Neural cell (in vitro differentiated cells): ENCODE results near the gene JMJD8. TPM values are rescaled to one million over a fixed set of nuclear protein-coding genes. Genes with fewer than 3 reads are reported as not detected.

ENCODE experiments used
- H2AFZ ChIP-seq: fragments of 200-600, 300-800 bp; sonication (generic), shearing (Covaris generic); 2 replicates; pipeline ENCODE4 v1.6.0; 2014; ENCODE audit warnings: low read depth, mild to moderate bottlenecking, antibody characterized with exemption, low read length, moderate library complexity
- H3F3A ChIP-seq: fragments of 200-600 bp; shearing (Covaris generic); 2 replicates; pipeline ENCODE4 v1.6.1; 2016; ENCODE audit warnings: mild to moderate bottlenecking, moderate library complexity, mixed read lengths, antibody characterized with exemption, low read length; ENCODE audit not compliant: insufficient read depth, poor library complexity, severe bottlenecking
- H3K27ac ChIP-seq: fragments of 200-600, 300-800 bp; sonication (generic), shearing (Covaris generic); 2 replicates; pipeline ENCODE4 v1.5.1; 2014; ENCODE audit warnings: mild to moderate bottlenecking, low read length, moderate library complexity
- H3K27me3 ChIP-seq: fragments of 300-800, 200-600 bp; sonication (generic), shearing (Covaris generic); 2 replicates; pipeline ENCODE4 v1.6.0; 2014; ENCODE audit warnings: mild to moderate bottlenecking, low read depth, low read length, moderate library complexity; ENCODE audit not compliant: insufficient read depth
- H3K36me3 ChIP-seq: fragments of 300-800, 200-600 bp; sonication (generic), shearing (Covaris generic); 2 replicates; pipeline ENCODE4 v1.5.1; 2014; ENCODE audit warnings: mild to moderate bottlenecking, antibody characterized with exemption, low read length, moderate library complexity; ENCODE audit not compliant: insufficient read depth
- H3K4me2 ChIP-seq: fragments of 300-800, 200-600 bp; sonication (generic), shearing (Covaris generic); 2 replicates; pipeline ENCODE4 v1.6.0; 2014; ENCODE audit warnings: mild to moderate bottlenecking, low read length
- H3K4me3 ChIP-seq: fragments of 300-800, 200-600 bp; sonication (generic), shearing (Covaris generic); 2 replicates; pipeline ENCODE4 v1.5.1; 2014; ENCODE audit warnings: mild to moderate bottlenecking, low read length, moderate library complexity
- H3K79me2 ChIP-seq: fragments of 200-600 bp; shearing (Covaris generic); replicated peaks from 2 replicates; pipeline ENCODE4 v1.6.0; 2014; ENCODE audit warnings: mild to moderate bottlenecking, low read length, moderate library complexity; ENCODE audit not compliant: insufficient read depth
- H3K9ac ChIP-seq: fragments of 300-800, 200-600 bp; sonication (generic), shearing (Covaris generic); 2 replicates; pipeline ENCODE4 v1.6.1; 2016; ENCODE audit warnings: mild to moderate bottlenecking, low read length, mixed read lengths
- H3K9me2 ChIP-seq: fragments of 200-600 bp; shearing (Covaris generic); 2 replicates; pipeline ENCODE4 v1.6.1; 2016; ENCODE audit warnings: mild to moderate bottlenecking, low read length, mixed read lengths; ENCODE audit not compliant: insufficient read depth
- H3K9me3 ChIP-seq: fragments of 200-600, 300-800 bp; sonication (generic), shearing (Covaris generic); 2 replicates; pipeline ENCODE4 v1.6.1; 2016; ENCODE audit warnings: mild to moderate bottlenecking, mixed run types, low read length, moderate library complexity, mixed read lengths
- H4K20me1 ChIP-seq: fragments of 200-600 bp; shearing (Covaris generic); 2 replicates; pipeline ENCODE4 v1.6.1; 2016; ENCODE audit warnings: mild to moderate bottlenecking, mixed run types; ENCODE audit not compliant: insufficient read depth
- EP300 ChIP-seq: fragments of 450-650 bp; conservative IDR thresholded peaks from 2 replicates; pipeline ENCODE4 v1.6.1; 2014; ENCODE audit warnings: antibody characterized with exemption, mild to moderate bottlenecking, moderate library complexity; ENCODE audit not compliant: poor library complexity, severe bottlenecking
- EZH2 ChIP-seq: fragments of 200-600, 300-800 bp; shearing (Covaris generic), sonication (generic); IDR thresholded peaks from 2 replicates; pipeline ENCODE4 v1.6.1; 2014; ENCODE audit warnings: antibody characterized with exemption, low read length, borderline replicate concordance, mild to moderate bottlenecking; ENCODE audit not compliant: insufficient read depth, poor library complexity, severe bottlenecking
- MXI1 ChIP-seq: fragments of 450-650 bp; conservative IDR thresholded peaks from 2 replicates; pipeline ENCODE4 v1.6.1; 2014; ENCODE audit warnings: antibody characterized with exemption, mild to moderate bottlenecking; ENCODE audit not compliant: poor library complexity, severe bottlenecking
- POLR2AphosphoS5 ChIP-seq: IDR thresholded peaks from 2 replicates; pipeline ENCODE4 v1.6.1; 2012
- REST ChIP-seq: IDR thresholded peaks from 2 replicates; pipeline ENCODE4 v1.6.1; 2012; ENCODE audit warnings: borderline replicate concordance
- SMC3 ChIP-seq: fragments of 450-650 bp; conservative IDR thresholded peaks from 2 replicates; pipeline ENCODE4 v1.6.1; 2014; ENCODE audit warnings: antibody characterized with exemption, mild to moderate bottlenecking, moderate library complexity; ENCODE audit not compliant: poor library complexity
- TAF1 ChIP-seq: IDR thresholded peaks from 2 replicates; pipeline ENCODE4 v1.6.1; 2012; ENCODE audit warnings: low read depth
- polyA plus RNA-seq: library from polyadenylated mRNA; depleted of rRNA; stranded (reverse); fragments of >200 nt; gene quantifications from 2 replicates; pipeline ENCODE4 v1.2.3, GENCODE V29; 2014

JMJD8 gene
- polyA plus RNA-seq, 1 donor from 2014 or later, result 44.7 TPM

DNA sequence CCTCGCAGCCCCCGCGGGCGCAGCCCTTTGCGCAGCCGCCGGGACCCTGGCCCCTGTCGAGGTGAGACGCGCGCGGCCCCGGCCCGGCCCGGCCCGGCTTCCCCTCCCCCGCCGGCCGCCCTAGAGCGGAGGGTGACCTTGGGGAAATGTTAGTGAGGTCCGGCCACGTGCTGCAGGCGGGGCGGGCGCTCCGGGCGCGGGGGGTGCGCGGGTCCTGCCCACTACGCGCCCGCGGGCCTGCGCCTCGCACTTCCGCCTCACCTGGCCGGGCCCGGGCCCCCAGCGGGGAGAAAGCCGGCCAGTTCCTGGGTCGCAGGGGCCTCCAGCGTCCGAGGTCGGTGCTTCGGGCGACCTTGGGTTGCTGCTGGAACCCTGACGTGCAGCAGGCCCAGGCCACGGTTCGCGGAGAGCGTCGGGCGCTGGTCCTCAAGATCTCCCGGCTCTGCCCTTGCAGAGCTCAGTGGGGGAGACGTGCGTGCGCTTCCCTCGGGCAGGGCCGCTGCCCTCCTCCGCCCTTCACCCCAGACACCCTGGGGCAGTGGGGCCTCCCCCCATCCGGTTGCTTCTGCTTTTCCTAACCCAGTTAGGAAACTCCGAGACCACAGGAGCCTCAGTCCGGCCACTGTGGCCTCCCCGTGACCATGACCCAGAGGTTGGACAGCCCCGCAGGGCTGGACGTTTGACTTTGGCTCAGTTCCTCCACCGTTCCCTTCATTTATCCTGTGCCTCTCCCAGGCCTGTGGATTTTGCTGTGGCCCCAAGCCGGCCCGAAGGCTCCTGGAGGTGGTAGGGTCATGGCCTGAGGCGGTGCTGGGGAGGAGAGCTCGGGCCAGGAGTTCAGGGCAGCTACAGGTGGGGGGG lies 41.7 kb downstream of the JMJD8 start:
- TF ChIP-seq POLR2AphosphoS5 (no peak), EP300 (no peak), MXI1 (peak; percentile 7)
- Histone ChIP-seq H2AFZ (no peak overlapping the region), H4K20me1 (no peaks in the 10 kb centered on the region), H3K79me2 (no peaks in the 10 kb centered on the region), H3K27ac (no peak overlapping the region), H3K27me3 (no peaks in the 10 kb centered on the region), H3K9me3 (no peaks in the 10 kb centered on the region), H3F3A (no peaks in the 10 kb centered on the region), H3K4me3 (peak overlapping the region; percentile 82), H3K9me2 (no peaks in the 10 kb centered on the region), H3K36me3 (no peaks in the 10 kb centered on the region), H3K4me2 (peak overlapping the region; percentile 39), H3K9ac (peak overlapping the region; percentile 77)

DNA sequence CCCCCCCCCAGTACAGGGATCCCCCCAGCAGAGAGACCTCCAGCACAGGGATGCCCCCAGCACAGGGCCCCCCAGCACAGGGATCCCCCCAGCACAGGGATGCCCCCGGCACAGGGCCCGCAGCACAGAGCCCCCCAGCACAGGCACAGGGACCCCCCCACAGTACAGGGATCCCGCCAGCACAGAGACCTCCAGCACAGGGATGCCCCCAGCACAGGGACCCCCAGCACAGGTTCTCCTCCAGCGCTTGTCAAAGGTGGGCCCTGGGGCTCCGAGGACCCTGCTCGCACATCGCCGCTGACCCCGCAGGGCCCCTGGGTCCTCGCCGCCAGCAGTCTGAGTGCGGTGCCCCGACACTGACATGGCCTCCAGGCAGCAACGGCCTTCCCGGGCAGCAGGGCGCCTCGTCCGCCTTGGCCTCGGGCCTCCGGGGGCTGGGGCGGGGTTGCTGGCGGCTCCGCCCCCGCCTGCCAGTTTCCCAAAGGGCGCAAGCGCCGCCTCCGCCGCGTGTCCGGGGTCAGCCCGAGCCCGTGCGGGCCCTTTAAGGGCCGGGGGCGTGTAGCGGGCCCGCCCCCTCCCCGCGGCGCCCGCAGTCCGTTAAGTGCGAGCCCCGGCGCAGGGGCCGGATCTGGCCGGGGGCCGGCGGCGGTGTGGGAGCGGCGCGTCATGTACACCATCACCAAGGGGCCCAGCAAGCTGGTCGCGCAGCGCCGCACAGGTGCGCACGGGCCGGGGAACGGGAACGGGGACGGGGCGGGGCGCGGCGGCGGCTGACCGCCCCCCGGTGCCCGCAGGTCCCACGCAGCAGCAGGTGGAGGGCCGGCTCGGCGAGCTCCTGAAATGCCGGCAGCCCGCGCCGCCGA lies 42.6 kb downstream of the JMJD8 start, which contains the start of gene MCRIP2:
Gene MCRIP2, plus strand, starts transcription at position 503 of the 863 bp plus-strand sequence. Its CDS starts 164 bp downstream, at position 667.
- H3K27ac ChIP-seq, result peak within 1 kb of the TSS; percentile 20
- TF ChIP-seq SMC3 (peak; percentile 16), MXI1 (peak; percentile 81), EP300 (peak; percentile 23), REST (peak; percentile 28), EZH2 (no peak), POLR2AphosphoS5 (peak; percentile 71), TAF1 (no peak)
- no peaks in the 10 kb centered on the region for H3K79me2 ChIP-seq
- H3K4me3 ChIP-seq, result peak within 1 kb of the TSS; percentile 82
- no peak within 1 kb of the TSS for H2AFZ ChIP-seq
- no peaks in the 10 kb centered on the region for H3K9me2 ChIP-seq
- H3K27me3 ChIP-seq, result no peaks in the 10 kb centered on the region
- no peaks in the 10 kb centered on the region for H3K9me3 ChIP-seq
- peak within 1 kb of the TSS; percentile 77 for H3K9ac ChIP-seq
- no peaks in the 10 kb centered on the region for H3F3A ChIP-seq
- no peaks in the 10 kb centered on the region for H4K20me1 ChIP-seq
- H3K36me3 ChIP-seq, result no peaks in the 10 kb centered on the region
- peak within 1 kb of the TSS; percentile 70 for H3K4me2 ChIP-seq
